Glutamatergic neuron (in vitro differentiated cells): Measurements from ENCODE around the gene TFDP1. TPM values are rescaled to one million over a fixed set of nuclear protein-coding genes. Genes with fewer than 3 reads are reported as not detected.

Experiments used
- DNase-seq: peaks from one replicate; pipeline ENCODE4 v3.0.0; 2022
- H3K27ac Mint-ChIP-seq: one replicate; pipeline ENCODE4 v1.8.0; 2020; ENCODE audit warnings: mild to moderate bottlenecking, mixed read lengths, inconsistent platforms; ENCODE audit not compliant: unreplicated experiment
- H3K27me3 Mint-ChIP-seq: one replicate; pipeline ENCODE4 v1.8.0; 2020; ENCODE audit warnings: mild to moderate bottlenecking, moderate library complexity, mixed read lengths, inconsistent platforms; ENCODE audit not compliant: unreplicated experiment
- H3K36me3 Mint-ChIP-seq: one replicate; pipeline ENCODE4 v1.8.0; 2020; ENCODE audit warnings: mild to moderate bottlenecking, mixed read lengths, inconsistent platforms; ENCODE audit not compliant: unreplicated experiment
- H3K4me1 Mint-ChIP-seq: one replicate; pipeline ENCODE4 v1.8.0; 2020; ENCODE audit warnings: mild to moderate bottlenecking, low read depth, mixed read lengths, inconsistent platforms; ENCODE audit not compliant: unreplicated experiment
- H3K4me3 Mint-ChIP-seq: one replicate; pipeline ENCODE4 v1.8.0; 2020; ENCODE audit warnings: mild to moderate bottlenecking, mixed read lengths, inconsistent platforms; ENCODE audit not compliant: unreplicated experiment
- H3K9me3 Mint-ChIP-seq: one replicate; pipeline ENCODE4 v1.8.0; 2020; ENCODE audit warnings: mild to moderate bottlenecking, moderate library complexity, mixed read lengths, inconsistent platforms; ENCODE audit not compliant: unreplicated experiment
- total RNA-seq: library from RNA; stranded (reverse); fragmentation: NEBNext Ultra II Directional; extraction: Animal tissue kit (Norgen Biotek cat#: 25700); gene quantifications from one replicate; pipeline ENCODE4 v1.2.1, GENCODE V29; 2021; ENCODE audit not compliant: unreplicated experiment
- TF ChIP-seq, protein P1 (sequence below): fragments of 200-600 bp; sonication (generic); IDR thresholded peaks from one replicate; pipeline ENCODE4 v1.5.0; 2021; ENCODE audit not compliant: partially characterized antibody, unreplicated experiment

The TFDP1 gene
- total RNA-seq, 1 donor from 2014 or later: 62.0 TPM

DNA sequence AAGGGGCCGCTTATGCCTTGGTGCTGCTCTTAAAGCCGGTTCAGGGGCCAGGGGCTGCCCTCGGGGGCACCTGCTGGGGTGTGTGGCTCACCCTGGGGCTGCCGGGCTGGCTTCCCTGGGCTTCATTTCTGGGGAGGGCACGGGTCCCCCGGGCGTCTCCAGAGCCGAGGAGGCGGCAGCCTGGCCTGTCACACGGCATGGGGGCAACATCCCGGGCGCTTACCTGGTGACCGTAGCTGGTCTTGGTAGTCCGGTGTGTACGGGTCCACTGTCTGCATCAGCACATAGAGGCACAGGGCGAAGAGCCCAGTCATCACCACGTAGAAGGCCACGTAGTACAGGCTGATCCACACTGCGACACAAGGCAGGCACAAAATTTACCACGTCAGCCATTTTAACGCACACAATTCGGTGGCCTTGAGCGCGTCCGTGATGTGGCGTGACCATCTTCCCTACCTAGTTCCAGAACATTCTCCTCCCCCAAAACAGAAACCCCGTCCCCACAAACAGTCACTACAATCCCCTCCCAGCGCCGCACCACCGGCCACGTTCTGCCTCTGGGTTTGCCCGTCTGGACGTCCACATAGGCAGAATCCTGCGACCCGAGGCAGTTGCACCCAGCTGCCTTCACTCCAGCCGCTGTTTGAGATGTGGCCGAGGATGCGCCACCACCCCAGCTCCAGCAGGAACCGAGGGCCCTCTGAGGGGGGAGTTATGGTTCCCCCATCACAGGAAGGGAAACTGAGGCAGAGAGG lies 70.2 kb downstream of the TFDP1 start:
- no peaks in the 10 kb centered on the region for H3K4me1 Mint-ChIP-seq
- TF ChIP-seq, protein P1, sequence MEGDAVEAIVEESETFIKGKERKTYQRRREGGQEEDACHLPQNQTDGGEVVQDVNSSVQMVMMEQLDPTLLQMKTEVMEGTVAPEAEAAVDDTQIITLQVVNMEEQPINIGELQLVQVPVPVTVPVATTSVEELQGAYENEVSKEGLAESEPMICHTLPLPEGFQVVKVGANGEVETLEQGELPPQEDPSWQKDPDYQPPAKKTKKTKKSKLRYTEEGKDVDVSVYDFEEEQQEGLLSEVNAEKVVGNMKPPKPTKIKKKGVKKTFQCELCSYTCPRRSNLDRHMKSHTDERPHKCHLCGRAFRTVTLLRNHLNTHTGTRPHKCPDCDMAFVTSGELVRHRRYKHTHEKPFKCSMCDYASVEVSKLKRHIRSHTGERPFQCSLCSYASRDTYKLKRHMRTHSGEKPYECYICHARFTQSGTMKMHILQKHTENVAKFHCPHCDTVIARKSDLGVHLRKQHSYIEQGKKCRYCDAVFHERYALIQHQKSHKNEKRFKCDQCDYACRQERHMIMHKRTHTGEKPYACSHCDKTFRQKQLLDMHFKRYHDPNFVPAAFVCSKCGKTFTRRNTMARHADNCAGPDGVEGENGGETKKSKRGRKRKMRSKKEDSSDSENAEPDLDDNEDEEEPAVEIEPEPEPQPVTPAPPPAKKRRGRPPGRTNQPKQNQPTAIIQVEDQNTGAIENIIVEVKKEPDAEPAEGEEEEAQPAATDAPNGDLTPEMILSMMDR: no peak
- peaks cover 10% of the 10 kb centered on the region for H3K9me3 Mint-ChIP-seq
- no peak overlapping the region for H3K4me3 Mint-ChIP-seq
- peak; percentile 10 for DNase-seq
- H3K36me3 Mint-ChIP-seq: no peaks in the 10 kb centered on the region
- no peaks in the 10 kb centered on the region for H3K27me3 Mint-ChIP-seq
- H3K27ac Mint-ChIP-seq: no peak overlapping the region

DNA sequence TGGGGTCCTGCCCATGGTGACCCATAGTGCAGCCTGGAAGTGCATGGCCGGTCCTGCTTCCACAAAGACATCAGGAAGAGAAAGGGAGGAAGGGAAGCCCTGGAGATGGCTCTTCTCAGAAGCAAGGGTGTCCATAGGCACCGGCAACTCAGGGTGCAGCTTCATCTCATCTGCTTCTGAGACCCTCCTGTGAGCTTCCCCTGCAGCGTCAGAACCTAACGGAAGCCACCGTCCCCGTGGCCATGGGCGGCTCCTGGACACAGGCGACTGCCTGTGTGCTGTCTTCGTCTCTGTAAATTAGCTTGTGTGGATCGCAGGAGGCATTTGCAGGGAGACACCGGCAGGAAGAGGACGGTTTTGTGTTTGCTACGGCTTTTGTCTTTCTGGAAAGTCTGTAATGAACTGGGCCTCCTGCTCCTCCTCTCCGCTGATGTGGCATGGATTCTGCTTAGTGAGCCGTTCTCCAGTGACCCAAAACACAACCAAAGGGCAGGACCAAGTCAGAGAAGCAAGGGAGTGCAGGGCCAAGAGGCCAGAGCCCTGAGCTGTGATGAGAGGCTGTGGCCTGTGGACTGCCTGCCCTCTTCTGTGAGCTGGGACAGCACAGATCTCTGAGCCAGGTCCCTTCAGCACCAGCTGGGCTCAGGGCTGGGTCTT lies 70.9 kb downstream of the TFDP1 start:
- Mint-ChIP-seq H3K9me3 (peaks cover 6% of the 10 kb centered on the region), H3K27ac (no peak overlapping the region), H3K27me3 (no peaks in the 10 kb centered on the region), H3K36me3 (no peaks in the 10 kb centered on the region), H3K4me1 (no peaks in the 10 kb centered on the region), H3K4me3 (no peak overlapping the region)
- TF ChIP-seq, protein P1: no peak
- peak; percentile 14 for DNase-seq

DNA sequence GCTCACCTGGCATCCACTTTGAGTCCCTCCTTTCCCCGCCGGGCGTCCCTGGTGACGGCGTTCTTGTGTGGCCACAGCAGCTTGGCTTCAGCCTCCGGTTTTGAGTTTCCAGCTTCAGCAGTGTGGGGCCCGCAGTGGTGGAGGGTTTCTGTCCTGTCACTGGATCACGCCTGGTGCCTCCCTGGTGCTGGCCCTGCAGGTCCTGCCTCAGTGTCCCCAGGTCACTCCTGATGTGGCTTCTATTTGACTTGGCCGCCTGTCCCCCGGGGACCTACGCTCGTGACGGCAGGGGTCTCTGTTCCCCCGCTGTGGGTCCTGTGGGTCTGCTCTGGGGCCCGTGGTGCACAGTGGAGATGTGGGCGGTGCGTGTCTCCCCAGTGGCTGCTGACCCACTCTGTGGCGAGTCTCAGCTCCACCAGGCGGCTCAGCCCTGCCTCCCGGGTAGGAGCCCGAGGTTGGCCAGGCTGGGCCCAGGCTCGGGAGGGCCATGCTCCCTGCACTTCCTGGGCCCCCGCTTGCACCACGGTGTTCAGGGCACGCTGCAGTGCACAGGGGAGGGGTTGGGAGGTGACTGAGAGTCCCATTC lies 71.5 kb downstream of the TFDP1 start:
- Mint-ChIP-seq H3K36me3 (peaks cover 6% of the 10 kb centered on the region), H3K4me3 (no peak overlapping the region), H3K9me3 (peaks cover 6% of the 10 kb centered on the region), H3K4me1 (no peaks in the 10 kb centered on the region), H3K27ac (no peak overlapping the region), H3K27me3 (no peaks in the 10 kb centered on the region)
- peak; percentile 7 for DNase-seq
- TF ChIP-seq, protein P1: no peak

DNA sequence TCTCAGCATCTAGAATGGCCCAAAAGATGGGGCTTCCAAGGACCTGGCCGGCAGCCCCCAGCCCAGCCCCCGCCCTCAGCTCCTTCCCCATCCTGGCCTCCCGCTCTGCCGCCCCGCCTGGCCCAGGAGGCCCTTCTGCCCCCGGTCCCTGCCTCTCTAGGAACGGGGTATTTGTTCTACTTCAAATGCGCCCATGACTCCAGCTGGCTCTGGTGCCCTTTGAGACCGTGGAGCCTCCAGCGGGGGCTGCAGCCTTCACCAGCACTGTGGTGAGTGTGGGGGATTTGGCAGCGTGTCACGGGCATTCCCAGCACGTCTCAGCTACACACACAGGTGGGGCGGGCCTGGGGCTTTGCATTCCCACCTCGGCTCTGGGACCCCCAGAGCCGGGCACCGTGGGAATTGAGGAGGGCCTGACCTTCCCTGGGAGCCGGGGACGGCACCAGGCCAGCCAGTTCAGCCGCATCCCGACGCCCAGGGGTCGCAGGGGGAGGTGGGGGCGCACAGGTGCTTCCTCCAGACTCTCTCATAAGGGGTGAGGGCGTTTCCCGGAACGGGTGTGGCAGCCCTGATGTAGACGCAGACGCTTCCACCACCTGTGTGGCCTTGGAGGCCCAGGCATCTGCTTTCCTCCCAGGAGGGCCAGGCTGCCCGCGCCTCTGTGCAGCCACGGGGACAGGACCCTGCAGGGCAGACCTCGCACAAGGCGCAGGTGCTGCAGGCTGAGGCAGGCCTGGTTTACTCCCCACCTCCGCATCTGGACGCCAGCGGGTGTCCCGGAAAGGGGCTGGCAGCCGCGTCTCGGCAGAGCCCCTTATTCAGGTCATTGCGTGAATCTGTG lies 72.5 kb downstream of the TFDP1 start:
- TF ChIP-seq, protein P1: no peak
- Mint-ChIP-seq H3K9me3 (peaks cover 8% of the 10 kb centered on the region), H3K27ac (no peak overlapping the region), H3K27me3 (peaks cover 2% of the 10 kb centered on the region), H3K4me3 (no peak overlapping the region), H3K36me3 (peaks cover 16% of the 10 kb centered on the region), H3K4me1 (no peaks in the 10 kb centered on the region)
- peak; percentile 23 for DNase-seq
